Liver (tissue), 9 donors: Measurements from ENCODE around the gene ABHD5. TPM values are rescaled to one million over a fixed set of nuclear protein-coding genes. Genes with fewer than 3 reads are reported as not detected.

Experiments used
- DNase-seq: peaks from one replicate; pipeline ENCODE4 v3.0.0-alpha.2; 2017; ENCODE audit warnings: low spot score
- H3K27ac ChIP-seq, 2 donors: one replicate each; pipeline ENCODE4 v1.7.0; 2013; ENCODE audit warnings: inconsistent platforms in 2 of 2, low read length in 2 of 2, control low read depth in 1 of 2, low read depth in 1 of 2, mild to moderate bottlenecking in 1 of 2
- H3K27me3 ChIP-seq, 4 donors: one replicate each; pipeline versions ENCODE4 v1.6.1 to v1.7.0; 2013; ENCODE audit warnings: low read length in 3 of 4, inconsistent platforms in 1 of 4, mild to moderate bottlenecking in 1 of 4, moderate library complexity in 1 of 4; ENCODE audit not compliant: control insufficient read depth in 4 of 4, insufficient read depth in 4 of 4
- H3K36me3 ChIP-seq, 4 donors: one replicate each; pipeline versions ENCODE4 v1.6.1 to v1.7.0; 2013; ENCODE audit warnings: low read length in 3 of 4, mild to moderate bottlenecking in 3 of 4, low read depth in 1 of 4, moderate library complexity in 1 of 4; ENCODE audit not compliant: control insufficient read depth in 4 of 4, insufficient read depth in 3 of 4
- H3K4me1 ChIP-seq, 4 donors: one replicate each; pipeline versions ENCODE4 v1.6.1 to v1.7.0; 2013; ENCODE audit warnings: low read length in 3 of 4, mild to moderate bottlenecking in 3 of 4, moderate library complexity in 1 of 4; ENCODE audit not compliant: control insufficient read depth in 4 of 4, insufficient read depth in 4 of 4
- H3K4me3 ChIP-seq, 3 donors: one replicate each; pipeline versions ENCODE4 v1.6.1 to v1.7.0; 2013; ENCODE audit warnings: low read length in 3 of 3, control low read depth in 1 of 3, low read depth in 1 of 3, mild to moderate bottlenecking in 1 of 3
- H3K9ac ChIP-seq, 2 donors: one replicate each; pipeline ENCODE4 v1.7.0; 2013; ENCODE audit warnings: low read length in 2 of 2, mild to moderate bottlenecking in 2 of 2, moderate library complexity in 2 of 2, control low read depth in 1 of 2, low read depth in 1 of 2
- H3K9me3 ChIP-seq, 4 donors: one replicate each; pipeline versions ENCODE4 v1.6.1 to v1.7.0; 2013; ENCODE audit warnings: low read length in 3 of 4; ENCODE audit not compliant: control insufficient read depth in 4 of 4
- EGR1 ChIP-seq, 2 donors: IDR thresholded peaks; 2 replicates each; pipeline ENCODE4 v1.6.1; 2016 to 2018; ENCODE audit warnings: antibody characterized with exemption in 2 of 2, low read depth in 2 of 2
- FOXA1 ChIP-seq: IDR thresholded peaks from 2 replicates; pipeline ENCODE4 v1.6.1; 2016; ENCODE audit warnings: antibody characterized with exemption
- FOXA2 ChIP-seq: IDR thresholded peaks from 2 replicates; pipeline ENCODE4 v1.6.1; 2016; ENCODE audit warnings: antibody characterized with exemption
- GABPA ChIP-seq, 2 donors: IDR thresholded peaks in 1 of 2; conservative IDR thresholded peaks in 1 of 2; 2 replicates each; pipeline ENCODE4 v1.6.1; 2016; ENCODE audit warnings: antibody characterized with exemption in 2 of 2, mild to moderate bottlenecking in 1 of 2, moderate library complexity in 1 of 2
- HNF4A ChIP-seq, 2 donors: conservative IDR thresholded peaks; 2 replicates each; pipeline ENCODE4 v1.6.1; 2016; ENCODE audit warnings: antibody characterized with exemption in 2 of 2, mild to moderate bottlenecking in 2 of 2
- HNF4G ChIP-seq: IDR thresholded peaks from 2 replicates; pipeline ENCODE4 v1.6.1; 2016; ENCODE audit warnings: antibody characterized with exemption
- JUND ChIP-seq, 2 donors: IDR thresholded peaks; 2 replicates each; pipeline ENCODE4 v1.6.1; 2016; ENCODE audit warnings: antibody characterized with exemption in 2 of 2
- NR2F2 ChIP-seq: IDR thresholded peaks from 2 replicates; pipeline ENCODE4 v1.6.1; 2016; ENCODE audit warnings: antibody characterized with exemption
- RAD21 ChIP-seq, 2 donors: IDR thresholded peaks; 2 replicates each; pipeline ENCODE4 v1.6.1; 2016; ENCODE audit warnings: antibody characterized with exemption in 2 of 2, mild to moderate bottlenecking in 2 of 2
- RXRA ChIP-seq, 2 donors: IDR thresholded peaks; 2 replicates each; pipeline ENCODE4 v1.6.1; 2017 to 2018; ENCODE audit warnings: antibody characterized with exemption in 2 of 2, mild to moderate bottlenecking in 1 of 2
- SP1 ChIP-seq: IDR thresholded peaks from 2 replicates; pipeline ENCODE4 v1.6.1; 2018; ENCODE audit warnings: antibody characterized with exemption, mild to moderate bottlenecking
- TAF1 ChIP-seq: conservative IDR thresholded peaks from 2 replicates; pipeline ENCODE4 v1.6.1; 2016; ENCODE audit warnings: antibody characterized with exemption, mild to moderate bottlenecking
- YY1 ChIP-seq: IDR thresholded peaks from 2 replicates; pipeline ENCODE4 v1.6.1; 2016; ENCODE audit warnings: antibody characterized with exemption, mild to moderate bottlenecking
- WGBS: extraction: QIAGEN DNeasy Blood & Tissue Kit; methylation state at CpG from one replicate; pipeline ENCODE4 v1.1.7; 2013; 5-methylcytosine and 5-hydroxymethylcytosine counted together
- polyA plus RNA-seq, 2 donors: library from polyadenylated mRNA; stranded (reverse) in 1 of 2; unstranded in 1 of 2; fragments of 200-250 nt in 1 of 2; fragments of >200 nt in 1 of 2; fragmentation: Nextera tagmentation in 1 of 2; extraction: Ambion mirVana in 1 of 2; gene quantifications; one replicate each; pipeline versions ENCODE4 v1.2.1 to v1.2.3, GENCODE V29; 2013 to 2015
- total RNA-seq, 2 donors: library from RNA; depleted of rRNA; stranded (reverse); fragments of >200 nt; gene quantifications; one replicate each; pipeline ENCODE4 v1.2.3, GENCODE V29; 2014
- TF ChIP-seq, protein P1 (sequence below): IDR thresholded peaks from 2 replicates; pipeline ENCODE4 v1.6.1; 2016; ENCODE audit warnings: antibody characterized with exemption
- TF ChIP-seq, protein P2 (sequence below): IDR thresholded peaks from 2 replicates; pipeline ENCODE4 v1.6.1; 2016; ENCODE audit warnings: antibody characterized with exemption
- TF ChIP-seq, protein P3 (sequence below): fragments of 150-350 bp; IDR thresholded peaks from 2 replicates; pipeline ENCODE4 v1.5.1; 2017; ENCODE audit warnings: improper control_type of control experiment, low read depth, low read length; ENCODE audit not compliant: missing input control
- TF ChIP-seq, protein P4 (sequence below): IDR thresholded peaks from 2 replicates; pipeline ENCODE4 v1.6.1; 2016; ENCODE audit warnings: antibody characterized with exemption
- TF ChIP-seq, protein P5 (sequence below): IDR thresholded peaks from 2 replicates; pipeline ENCODE4 v1.6.1; 2016; ENCODE audit warnings: antibody characterized with exemption, mild to moderate bottlenecking
- donor health status: healthy.
- donor health status: healthy.
- donor health status: healthy.
- donor health status: healthy.
- donor health status: healthy.

ABHD5 gene
- total and polyA plus RNA-seq, 4 donors, result 9.2 to 25.8 (median 16.1) TPM

DNA sequence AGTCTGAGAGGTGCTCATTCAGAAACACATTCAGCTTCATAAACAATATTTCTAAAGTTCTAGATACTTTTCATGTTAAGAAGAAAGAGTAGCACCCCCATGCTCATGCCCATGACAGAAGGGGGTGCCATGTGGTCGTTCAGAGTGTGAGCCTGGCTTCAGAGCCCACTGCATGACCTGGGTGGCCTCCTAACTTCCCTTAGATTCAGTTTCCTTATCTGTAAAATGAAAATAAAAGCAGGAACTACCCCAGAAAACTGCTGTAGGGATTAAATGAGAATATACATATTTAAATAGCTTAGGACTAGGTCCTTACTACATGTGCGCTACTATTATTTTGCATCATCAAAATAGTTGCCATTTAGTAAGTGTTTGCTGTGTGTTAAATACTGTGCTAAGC lies 69.2 kb downstream of the ABHD5 start:
- no peaks in the 10 kb centered on the region for H3K36me3 ChIP-seq
- H3K9ac ChIP-seq, result no peak overlapping the region
- no peak for DNase-seq
- no peaks in the 10 kb centered on the region for H3K27me3 ChIP-seq
- H3K9me3 ChIP-seq, result no peaks in the 10 kb centered on the region
- WGBS, result 63% methylated on average over 2 of the region's 2 CpGs
- no peak overlapping the region for H3K27ac ChIP-seq
- no peak overlapping the region for H3K4me3 ChIP-seq
- TF ChIP-seq EGR1 (IDR thresholded peaks at IDR 0.05; ENCODE audit: low read depth in 2 of 2) (no peak), TAF1 (no peak), JUND (IDR thresholded peaks at IDR 0.05) (no peak), RXRA (IDR thresholded peaks at IDR 0.05) (no peak), SP1 (no peak), RAD21 (IDR thresholded peaks at IDR 0.05) (no peak), HNF4A (conservative IDR thresholded peaks at IDR 0.05) (no peak), FOXA2 (no peak), FOXA1 (no peak), HNF4G (no peak), GABPA (IDR thresholded peaks at IDR 0.05 in 1 of 2, conservative IDR thresholded peaks at IDR 0.05 in 1 of 2) (no peak), YY1 (no peak), NR2F2 (no peak)
- TF ChIP-seq, protein P1, sequence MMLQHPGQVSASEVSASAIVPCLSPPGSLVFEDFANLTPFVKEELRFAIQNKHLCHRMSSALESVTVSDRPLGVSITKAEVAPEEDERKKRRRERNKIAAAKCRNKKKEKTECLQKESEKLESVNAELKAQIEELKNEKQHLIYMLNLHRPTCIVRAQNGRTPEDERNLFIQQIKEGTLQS, result no peak
- TF ChIP-seq, protein P2, sequence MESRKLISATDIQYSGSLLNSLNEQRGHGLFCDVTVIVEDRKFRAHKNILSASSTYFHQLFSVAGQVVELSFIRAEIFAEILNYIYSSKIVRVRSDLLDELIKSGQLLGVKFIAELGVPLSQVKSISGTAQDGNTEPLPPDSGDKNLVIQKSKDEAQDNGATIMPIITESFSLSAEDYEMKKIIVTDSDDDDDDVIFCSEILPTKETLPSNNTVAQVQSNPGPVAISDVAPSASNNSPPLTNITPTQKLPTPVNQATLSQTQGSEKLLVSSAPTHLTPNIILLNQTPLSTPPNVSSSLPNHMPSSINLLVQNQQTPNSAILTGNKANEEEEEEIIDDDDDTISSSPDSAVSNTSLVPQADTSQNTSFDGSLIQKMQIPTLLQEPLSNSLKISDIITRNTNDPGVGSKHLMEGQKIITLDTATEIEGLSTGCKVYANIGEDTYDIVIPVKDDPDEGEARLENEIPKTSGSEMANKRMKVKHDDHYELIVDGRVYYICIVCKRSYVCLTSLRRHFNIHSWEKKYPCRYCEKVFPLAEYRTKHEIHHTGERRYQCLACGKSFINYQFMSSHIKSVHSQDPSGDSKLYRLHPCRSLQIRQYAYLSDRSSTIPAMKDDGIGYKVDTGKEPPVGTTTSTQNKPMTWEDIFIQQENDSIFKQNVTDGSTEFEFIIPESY, result no peak
- TF ChIP-seq, protein P3, sequence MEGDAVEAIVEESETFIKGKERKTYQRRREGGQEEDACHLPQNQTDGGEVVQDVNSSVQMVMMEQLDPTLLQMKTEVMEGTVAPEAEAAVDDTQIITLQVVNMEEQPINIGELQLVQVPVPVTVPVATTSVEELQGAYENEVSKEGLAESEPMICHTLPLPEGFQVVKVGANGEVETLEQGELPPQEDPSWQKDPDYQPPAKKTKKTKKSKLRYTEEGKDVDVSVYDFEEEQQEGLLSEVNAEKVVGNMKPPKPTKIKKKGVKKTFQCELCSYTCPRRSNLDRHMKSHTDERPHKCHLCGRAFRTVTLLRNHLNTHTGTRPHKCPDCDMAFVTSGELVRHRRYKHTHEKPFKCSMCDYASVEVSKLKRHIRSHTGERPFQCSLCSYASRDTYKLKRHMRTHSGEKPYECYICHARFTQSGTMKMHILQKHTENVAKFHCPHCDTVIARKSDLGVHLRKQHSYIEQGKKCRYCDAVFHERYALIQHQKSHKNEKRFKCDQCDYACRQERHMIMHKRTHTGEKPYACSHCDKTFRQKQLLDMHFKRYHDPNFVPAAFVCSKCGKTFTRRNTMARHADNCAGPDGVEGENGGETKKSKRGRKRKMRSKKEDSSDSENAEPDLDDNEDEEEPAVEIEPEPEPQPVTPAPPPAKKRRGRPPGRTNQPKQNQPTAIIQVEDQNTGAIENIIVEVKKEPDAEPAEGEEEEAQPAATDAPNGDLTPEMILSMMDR, result no peak
- TF ChIP-seq, protein P4, sequence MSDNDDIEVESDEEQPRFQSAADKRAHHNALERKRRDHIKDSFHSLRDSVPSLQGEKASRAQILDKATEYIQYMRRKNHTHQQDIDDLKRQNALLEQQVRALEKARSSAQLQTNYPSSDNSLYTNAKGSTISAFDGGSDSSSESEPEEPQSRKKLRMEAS, result no peak
- TF ChIP-seq, protein P5, sequence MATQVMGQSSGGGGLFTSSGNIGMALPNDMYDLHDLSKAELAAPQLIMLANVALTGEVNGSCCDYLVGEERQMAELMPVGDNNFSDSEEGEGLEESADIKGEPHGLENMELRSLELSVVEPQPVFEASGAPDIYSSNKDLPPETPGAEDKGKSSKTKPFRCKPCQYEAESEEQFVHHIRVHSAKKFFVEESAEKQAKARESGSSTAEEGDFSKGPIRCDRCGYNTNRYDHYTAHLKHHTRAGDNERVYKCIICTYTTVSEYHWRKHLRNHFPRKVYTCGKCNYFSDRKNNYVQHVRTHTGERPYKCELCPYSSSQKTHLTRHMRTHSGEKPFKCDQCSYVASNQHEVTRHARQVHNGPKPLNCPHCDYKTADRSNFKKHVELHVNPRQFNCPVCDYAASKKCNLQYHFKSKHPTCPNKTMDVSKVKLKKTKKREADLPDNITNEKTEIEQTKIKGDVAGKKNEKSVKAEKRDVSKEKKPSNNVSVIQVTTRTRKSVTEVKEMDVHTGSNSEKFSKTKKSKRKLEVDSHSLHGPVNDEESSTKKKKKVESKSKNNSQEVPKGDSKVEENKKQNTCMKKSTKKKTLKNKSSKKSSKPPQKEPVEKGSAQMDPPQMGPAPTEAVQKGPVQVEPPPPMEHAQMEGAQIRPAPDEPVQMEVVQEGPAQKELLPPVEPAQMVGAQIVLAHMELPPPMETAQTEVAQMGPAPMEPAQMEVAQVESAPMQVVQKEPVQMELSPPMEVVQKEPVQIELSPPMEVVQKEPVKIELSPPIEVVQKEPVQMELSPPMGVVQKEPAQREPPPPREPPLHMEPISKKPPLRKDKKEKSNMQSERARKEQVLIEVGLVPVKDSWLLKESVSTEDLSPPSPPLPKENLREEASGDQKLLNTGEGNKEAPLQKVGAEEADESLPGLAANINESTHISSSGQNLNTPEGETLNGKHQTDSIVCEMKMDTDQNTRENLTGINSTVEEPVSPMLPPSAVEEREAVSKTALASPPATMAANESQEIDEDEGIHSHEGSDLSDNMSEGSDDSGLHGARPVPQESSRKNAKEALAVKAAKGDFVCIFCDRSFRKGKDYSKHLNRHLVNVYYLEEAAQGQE, result no peak
- peaks cover 0 to 3% (median 0%) of the 10 kb centered on the region in 4 donors for H3K4me1 ChIP-seq

DNA sequence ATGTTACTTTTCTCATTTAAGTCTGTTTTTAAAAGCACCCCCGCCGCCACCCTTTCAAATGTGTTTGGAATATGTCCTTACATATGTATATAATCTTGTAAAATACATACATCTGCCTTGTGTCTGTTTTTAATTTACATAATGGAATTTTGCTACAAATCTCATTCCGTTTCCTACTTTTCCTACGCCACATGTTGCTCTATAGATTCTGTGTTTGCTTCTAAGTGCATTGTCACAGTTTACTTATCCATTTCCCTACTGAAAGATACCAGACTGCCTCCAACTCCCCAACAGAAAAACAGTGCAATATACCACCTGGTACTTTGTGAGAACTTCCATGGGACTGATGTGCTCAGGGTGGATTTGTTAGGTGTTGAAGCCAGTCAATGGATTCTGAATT lies 70.2 kb downstream of the ABHD5 start:
- H3K9ac ChIP-seq, result no peak overlapping the region
- 94% methylated on average over 4 of the region's 4 CpGs for WGBS
- no peak for DNase-seq
- no peaks in the 10 kb centered on the region for H3K36me3 ChIP-seq
- H3K27ac ChIP-seq, result no peak overlapping the region
- H3K4me1 ChIP-seq, result peaks cover 0 to 3% (median 0%) of the 10 kb centered on the region in 4 donors
- H3K4me3 ChIP-seq, result no peak overlapping the region
- no peaks in the 10 kb centered on the region for H3K27me3 ChIP-seq
- H3K9me3 ChIP-seq, result no peaks in the 10 kb centered on the region
- TF ChIP-seq RXRA (IDR thresholded peaks at IDR 0.05), result no peak
- no peak for TF ChIP-seq HNF4G
